Large intestine (tissue), 3 donors: ENCODE results near the gene TRIM72. TPM values are rescaled to one million over a fixed set of nuclear protein-coding genes. Genes with fewer than 3 reads are reported as not detected.

Experiments used
- DNase-seq, 2 donors: peaks; one replicate each; pipeline versions ENCODE4 v3.0.0 to v3.0.0-alpha.2; 2013
- H3K27ac ChIP-seq: one replicate; pipeline ENCODE4 v1.5.1; 2013; ENCODE audit warnings: low read length
- H3K27me3 ChIP-seq: 2 replicates; pipeline ENCODE4 v1.6.1; 2013; ENCODE audit warnings: low read length; ENCODE audit not compliant: control insufficient read depth, insufficient read depth
- H3K36me3 ChIP-seq: 2 replicates; pipeline ENCODE4 v1.6.1; 2013; ENCODE audit warnings: low read length; ENCODE audit not compliant: control insufficient read depth, insufficient read depth
- H3K4me1 ChIP-seq: one replicate; pipeline ENCODE4 v1.6.1; 2013; ENCODE audit warnings: low read length; ENCODE audit not compliant: control insufficient read depth, insufficient read depth
- H3K4me3 ChIP-seq: one replicate; pipeline ENCODE4 v1.5.1; 2013; ENCODE audit warnings: low read length
- H3K9me3 ChIP-seq: one replicate; pipeline ENCODE4 v1.6.1; 2013; ENCODE audit warnings: mild to moderate bottlenecking, low read depth, low read length, moderate library complexity; ENCODE audit not compliant: control insufficient read depth
- WGBS: methylation state at CpG from one replicate; pipeline ENCODE4 v1.1.5; 2013; ENCODE audit warnings: low lambda C conversion rate; ENCODE audit not compliant: insufficient coverage; 5-methylcytosine and 5-hydroxymethylcytosine counted together
- polyA plus RNA-seq: library from polyadenylated mRNA; unstranded; fragments of 120-200 nt; gene quantifications from one replicate; pipeline ENCODE4 v1.2.1, GENCODE V29; 2013

TRIM72 gene
- polyA plus RNA-seq, 1 donor = 0.10 TPM

GRCh38 chr16:31215287-31216162, 1.6 kb downstream of the TRIM72 start:
- Histone ChIP-seq H3K4me3 (peak overlapping the region; percentile 35), H3K4me1 (peaks cover 25% of the 10 kb centered on the region), H3K27ac (no peak overlapping the region), H3K9me3 (peaks cover 8% of the 10 kb centered on the region), H3K27me3 (peaks cover 51% of the 10 kb centered on the region), H3K36me3 (no peaks in the 10 kb centered on the region)
- peak in 1 of 2 donors; percentile 72 for DNase-seq
- WGBS = no CpG with 5 or more reads among the region's 63 CpGs

- peaks cover 51% of the 10 kb centered on the region for H3K27me3 ChIP-seq
- WGBS = no CpG with 5 or more reads among the region's 52 CpGs
- peaks cover 8% of the 10 kb centered on the region for H3K9me3 ChIP-seq
- no peaks in the 10 kb centered on the region for H3K36me3 ChIP-seq
- H3K4me1 ChIP-seq = peaks cover 25% of the 10 kb centered on the region
- peak in 1 of 2 donors; percentile 43 for DNase-seq
- peak within 1 kb of the TSS; percentile 5 for H3K4me3 ChIP-seq
- no peak within 1 kb of the TSS for H3K27ac ChIP-seq
Observed at GRCh38 chr16:31216422-31217135, 2.7 kb downstream of the TRIM72 start, which contains the start of gene PYDC1. Gene PYDC1 (minus strand): TSS chr16:31217135. CDS start chr16:31217028, 107 bp downstream.

- H3K4me1 ChIP-seq = peaks cover 25% of the 10 kb centered on the region
- no peak overlapping the region for H3K27ac ChIP-seq
- peaks cover 8% of the 10 kb centered on the region for H3K9me3 ChIP-seq
- H3K4me3 ChIP-seq = no peak overlapping the region
- H3K27me3 ChIP-seq = peaks cover 51% of the 10 kb centered on the region
- no peaks in the 10 kb centered on the region for H3K36me3 ChIP-seq
- no CpG with 5 or more reads among the region's 4 CpGs for WGBS
- no peak for DNase-seq
Observed at GRCh38 chr16:31217136-31217530, 3.2 kb downstream of the TRIM72 start.

- no peaks in the 10 kb centered on the region for H3K36me3 ChIP-seq
- no CpG with 5 or more reads among the region's 15 CpGs for WGBS
- H3K4me3 ChIP-seq = no peak overlapping the region
- peaks cover 22% of the 10 kb centered on the region for H3K4me1 ChIP-seq
- no peak for DNase-seq
- H3K27me3 ChIP-seq = peaks cover 42% of the 10 kb centered on the region
- H3K27ac ChIP-seq = no peak overlapping the region
- peaks cover 8% of the 10 kb centered on the region for H3K9me3 ChIP-seq
Observed at GRCh38 chr16:31219154-31219741, 5.3 kb downstream of the TRIM72 start.

- Histone ChIP-seq H3K36me3 (no peaks in the 10 kb centered on the region), H3K4me3 (no peak overlapping the region), H3K4me1 (peaks cover 5% of the 10 kb centered on the region), H3K9me3 (peaks cover 5% of the 10 kb centered on the region), H3K27me3 (peaks cover 21% of the 10 kb centered on the region), H3K27ac (no peak overlapping the region)
- DNase-seq = no peak
- 100% methylated on average over 5 of the region's 12 CpGs for WGBS
Observed at GRCh38 chr16:31221357-31222160, 7.6 kb downstream of the TRIM72 start.

- H3K9me3 ChIP-seq = no peaks in the 10 kb centered on the region
- DNase-seq = no peak
- H3K27ac ChIP-seq = no peak overlapping the region
- no CpG with 5 or more reads among the region's 5 CpGs for WGBS
- H3K4me1 ChIP-seq = no peaks in the 10 kb centered on the region
- H3K27me3 ChIP-seq = peaks cover 6% of the 10 kb centered on the region
- no peak overlapping the region for H3K4me3 ChIP-seq
- no peaks in the 10 kb centered on the region for H3K36me3 ChIP-seq
Observed at GRCh38 chr16:31223044-31223443, 9.1 kb downstream of the TRIM72 start.

- Histone ChIP-seq H3K4me3 (no peak overlapping the region), H3K36me3 (no peaks in the 10 kb centered on the region), H3K9me3 (no peaks in the 10 kb centered on the region), H3K4me1 (peaks cover 2% of the 10 kb centered on the region), H3K27me3 (no peaks in the 10 kb centered on the region), H3K27ac (no peak overlapping the region)
- no peak for DNase-seq
- WGBS = no CpG with 5 or more reads among the region's 80 CpGs
Observed at GRCh38 chr16:31224092-31224955, 10.4 kb downstream of the TRIM72 start.

- no peaks in the 10 kb centered on the region for H3K36me3 ChIP-seq
- no peak overlapping the region for H3K27ac ChIP-seq
- H3K27me3 ChIP-seq = no peaks in the 10 kb centered on the region
- 100% methylated on average over 1 of the region's 3 CpGs for WGBS
- H3K4me3 ChIP-seq = no peak overlapping the region
- H3K9me3 ChIP-seq = no peaks in the 10 kb centered on the region
- H3K4me1 ChIP-seq = peaks cover 5% of the 10 kb centered on the region
- no peak for DNase-seq
Observed at GRCh38 chr16:31225193-31225592, 11.3 kb downstream of the TRIM72 start.

- Histone ChIP-seq H3K4me1 (peaks cover 5% of the 10 kb centered on the region), H3K4me3 (no peak overlapping the region), H3K27me3 (no peaks in the 10 kb centered on the region), H3K9me3 (peaks cover 8% of the 10 kb centered on the region), H3K36me3 (no peaks in the 10 kb centered on the region), H3K27ac (no peak overlapping the region)
- WGBS = no CpG with 5 or more reads among the region's 4 CpGs
- no peak for DNase-seq
Observed at GRCh38 chr16:31228206-31228605, 14.3 kb downstream of the TRIM72 start.
